Thoracic aorta (tissue), 2 donors: ENCODE data around the gene OPTN. TPM values are rescaled to one million over a fixed set of nuclear protein-coding genes. Genes with fewer than 3 reads are reported as not detected.
"Not testable (repeated sequence)": the region's sequence is repeated elsewhere in the genome, so short reads cannot be mapped to it uniquely, and the experiment has no call there.

Experiments used
- ATAC-seq: fragments of 150-250 bp; one replicate; pipeline ENCODE4 v1.8.0; 2017; ENCODE audit warnings: low read depth; ENCODE audit not compliant: insufficient number of reproducible peaks, low FRiP score
- DNase-seq: peaks from one replicate; pipeline ENCODE4 v3.0.0-alpha.2; 2020; ENCODE audit warnings: low spot score
- H3K27ac ChIP-seq, 2 donors: fragments of 200-600 bp; sonication (generic); 1 replicate in 1 of 2; 2 replicates in 1 of 2; pipeline ENCODE4 v1.5.1; 2016; ENCODE audit warnings: mild to moderate bottlenecking in 2 of 2, moderate library complexity in 2 of 2
- H3K27me3 ChIP-seq: fragments of 200-600 bp; sonication (generic); replicated peaks from 2 replicates; pipeline ENCODE4 v1.6.0; 2016; ENCODE audit warnings: mild to moderate bottlenecking; ENCODE audit not compliant: insufficient read depth
- H3K36me3 ChIP-seq: fragments of 200-600 bp; sonication (generic); one replicate; pipeline ENCODE4 v1.5.1; 2016
- H3K4me1 ChIP-seq, 2 donors: fragments of 200-600 bp; sonication (generic); 1 replicate in 1 of 2; 2 replicates in 1 of 2; pipeline versions ENCODE4 v1.5.1 to v1.6.0; 2016; ENCODE audit warnings: low read depth in 2 of 2, mild to moderate bottlenecking in 1 of 2; ENCODE audit not compliant: control insufficient read depth in 1 of 2
- H3K4me3 ChIP-seq: fragments of 200-600 bp; sonication (generic); 2 replicates; pipeline ENCODE4 v1.5.1; 2016; ENCODE audit warnings: mild to moderate bottlenecking
- H3K9me3 ChIP-seq: fragments of 200-600 bp; sonication (generic); 2 replicates; pipeline ENCODE4 v1.5.1; 2016
- total RNA-seq, 2 donors: library from RNA; depleted of rRNA; stranded (reverse); fragments of >200 nt; gene quantifications; one replicate each; pipeline versions ENCODE4 v1.1.0 to v1.2.3, GENCODE V29; 2016
- TF ChIP-seq, protein P1 (sequence below): fragments of 200-600 bp; sonication (generic); IDR thresholded peaks from one replicate; pipeline ENCODE4 v1.5.1; 2019; ENCODE audit warnings: antibody characterized with exemption

OPTN gene
- 10 to 100 TPM; 55.8 to 70.3 TPM for total RNA-seq

DNA sequence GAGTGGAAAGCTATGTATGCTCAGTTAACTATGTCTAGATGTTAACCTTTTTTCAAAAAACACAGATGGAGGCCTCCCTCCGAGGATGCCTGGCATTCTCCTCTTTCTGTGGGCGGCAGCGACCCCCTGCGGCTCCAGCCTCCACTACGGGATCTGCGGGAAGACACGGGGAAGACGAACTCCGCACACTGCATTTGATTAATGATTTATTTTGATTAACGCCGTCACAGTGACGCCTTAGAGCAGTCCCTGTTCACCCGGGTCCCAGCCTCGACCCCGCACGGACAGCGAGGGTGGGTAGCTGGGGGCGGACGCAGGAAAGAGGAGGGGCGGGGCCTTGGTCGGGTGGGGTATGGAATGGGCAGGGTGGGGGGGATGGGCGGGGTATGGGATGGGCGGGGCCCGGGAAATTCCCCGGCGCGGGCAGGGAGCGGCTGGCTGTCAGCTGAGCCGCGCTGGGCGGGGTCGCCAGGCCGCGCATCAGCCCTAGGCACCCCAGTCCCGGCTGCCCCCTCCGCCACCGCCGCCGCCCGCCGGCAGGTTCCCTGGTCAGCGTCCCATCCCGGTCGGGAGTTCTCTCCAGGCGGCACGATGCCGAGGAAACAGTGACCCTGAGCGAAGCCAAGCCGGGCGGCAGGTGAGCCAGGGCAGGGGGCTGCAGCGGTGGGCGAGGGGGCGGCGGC lies at the start of gene OPTN:
OPTN (plus strand) TSS at position 498 of the 683 bp plus-strand sequence. CDS start 8,960 bp downstream, outside the sequence.
- peak; percentile 59 for ATAC-seq
- TF ChIP-seq, protein P1, sequence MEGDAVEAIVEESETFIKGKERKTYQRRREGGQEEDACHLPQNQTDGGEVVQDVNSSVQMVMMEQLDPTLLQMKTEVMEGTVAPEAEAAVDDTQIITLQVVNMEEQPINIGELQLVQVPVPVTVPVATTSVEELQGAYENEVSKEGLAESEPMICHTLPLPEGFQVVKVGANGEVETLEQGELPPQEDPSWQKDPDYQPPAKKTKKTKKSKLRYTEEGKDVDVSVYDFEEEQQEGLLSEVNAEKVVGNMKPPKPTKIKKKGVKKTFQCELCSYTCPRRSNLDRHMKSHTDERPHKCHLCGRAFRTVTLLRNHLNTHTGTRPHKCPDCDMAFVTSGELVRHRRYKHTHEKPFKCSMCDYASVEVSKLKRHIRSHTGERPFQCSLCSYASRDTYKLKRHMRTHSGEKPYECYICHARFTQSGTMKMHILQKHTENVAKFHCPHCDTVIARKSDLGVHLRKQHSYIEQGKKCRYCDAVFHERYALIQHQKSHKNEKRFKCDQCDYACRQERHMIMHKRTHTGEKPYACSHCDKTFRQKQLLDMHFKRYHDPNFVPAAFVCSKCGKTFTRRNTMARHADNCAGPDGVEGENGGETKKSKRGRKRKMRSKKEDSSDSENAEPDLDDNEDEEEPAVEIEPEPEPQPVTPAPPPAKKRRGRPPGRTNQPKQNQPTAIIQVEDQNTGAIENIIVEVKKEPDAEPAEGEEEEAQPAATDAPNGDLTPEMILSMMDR: peak; percentile 62
- no peaks in the 10 kb centered on the region for H3K27me3 ChIP-seq
- H3K9me3 ChIP-seq: no peaks in the 10 kb centered on the region
- peak within 1 kb of the TSS; percentile 89 to 92 for H3K27ac ChIP-seq
- peak; percentile 27 for DNase-seq
- H3K36me3 ChIP-seq: no peaks in the 10 kb centered on the region
- H3K4me1 ChIP-seq: peaks cover 14 to 26% of the 10 kb centered on the region in 2 donors
- peak within 1 kb of the TSS; percentile 87 for H3K4me3 ChIP-seq

DNA sequence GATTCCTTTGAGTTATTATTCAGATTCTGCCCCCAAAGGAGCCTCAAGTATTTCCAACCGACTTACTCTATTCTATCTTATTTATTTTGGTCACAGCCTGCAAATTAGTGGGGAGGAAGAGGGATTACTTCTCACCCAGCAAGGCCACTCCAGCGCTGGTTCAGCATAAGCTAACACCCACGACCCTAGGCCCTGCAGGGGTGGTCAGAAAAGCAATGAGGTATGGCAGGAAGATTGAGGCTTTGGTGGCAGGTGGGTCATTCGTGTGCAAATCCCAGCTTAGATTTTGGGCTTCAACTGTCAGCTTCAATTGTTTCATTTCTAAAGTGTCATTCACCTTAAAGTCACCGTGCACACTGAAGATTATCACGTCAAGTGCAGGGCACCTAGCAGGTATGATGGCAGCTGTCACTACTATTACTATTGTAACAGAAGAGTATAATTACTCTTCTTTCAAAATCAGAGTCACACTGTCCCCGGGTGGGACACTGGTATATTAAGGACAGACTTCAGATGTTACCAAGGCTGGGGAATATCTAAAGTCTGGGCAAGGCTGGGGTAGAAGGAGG lies 48.8 kb upstream of the OPTN start:
- Histone ChIP-seq H3K9me3 (no peaks in the 10 kb centered on the region), H3K4me3 (no peak overlapping the region), H3K36me3 (no peaks in the 10 kb centered on the region), H3K27me3 (no peaks in the 10 kb centered on the region), H3K27ac (no peak overlapping the region), H3K4me1 (no peaks in the 10 kb centered on the region)
- ATAC-seq: no peak
- no peak for DNase-seq
- TF ChIP-seq, protein P1: no peak

DNA sequence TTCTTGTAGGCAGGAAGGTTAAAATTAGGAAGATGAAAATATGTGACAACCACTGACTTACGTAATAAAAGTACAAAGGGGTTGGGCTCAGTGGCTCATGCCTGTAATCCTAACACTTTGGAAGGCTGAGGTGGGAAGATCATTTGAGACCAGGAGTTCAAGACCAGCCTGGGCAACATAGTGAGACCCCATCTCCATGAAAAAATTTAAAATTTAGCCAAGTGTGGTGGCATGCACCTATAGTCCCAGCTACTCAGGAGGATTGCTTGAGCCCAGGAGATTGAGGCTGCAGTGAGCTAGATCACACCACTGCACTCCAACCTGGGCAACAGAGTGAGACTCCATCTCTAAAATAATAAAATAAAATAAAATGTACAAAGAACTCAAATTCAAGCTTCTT lies 46.8 kb upstream of the OPTN start:
- not testable (repeated sequence) for H3K27me3 ChIP-seq, H3K27ac ChIP-seq, H3K9me3 ChIP-seq, ATAC-seq, H3K4me3 ChIP-seq, H3K4me1 ChIP-seq, H3K36me3 ChIP-seq, DNase-seq

DNA sequence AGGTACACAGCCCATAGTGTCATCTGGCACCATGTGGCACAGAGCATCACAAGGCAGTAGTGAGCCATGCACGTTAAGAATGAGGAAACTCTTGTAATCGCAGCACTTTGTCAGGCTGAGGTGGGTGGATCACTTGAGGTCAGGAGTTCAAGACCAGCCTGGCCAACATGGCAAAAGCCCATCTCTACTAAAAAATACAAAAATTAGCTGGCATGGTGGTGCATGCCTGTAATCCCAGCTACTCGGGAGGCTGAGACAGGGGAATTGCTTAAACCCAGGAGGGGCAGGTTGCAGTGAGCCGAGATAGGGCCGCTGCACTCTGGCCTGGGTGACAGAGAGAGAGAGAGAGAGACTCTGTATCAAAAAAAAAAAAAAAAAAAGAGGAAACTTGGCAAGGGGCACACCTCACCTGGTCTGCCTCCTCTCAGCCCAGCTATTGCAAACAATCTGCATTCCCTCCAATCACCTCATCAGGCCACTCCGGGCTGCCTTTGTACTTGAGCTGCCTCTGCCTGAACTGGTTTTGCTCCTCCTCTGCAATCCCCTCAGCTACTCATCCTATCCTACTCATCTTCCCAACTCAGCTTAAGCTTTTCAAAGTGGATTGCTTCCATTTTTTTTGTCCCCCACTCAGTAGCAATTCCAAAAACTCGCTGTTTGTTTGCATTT lies 46.0 kb upstream of the OPTN start:
- H3K27ac ChIP-seq: no peak overlapping the region
- no peaks in the 10 kb centered on the region for H3K9me3 ChIP-seq
- no peaks in the 10 kb centered on the region for H3K27me3 ChIP-seq
- no peaks in the 10 kb centered on the region for H3K4me1 ChIP-seq
- no peaks in the 10 kb centered on the region for H3K36me3 ChIP-seq
- DNase-seq (no peak), ATAC-seq (no peak)
- no peak overlapping the region for H3K4me3 ChIP-seq
- TF ChIP-seq, protein P1: no peak

DNA sequence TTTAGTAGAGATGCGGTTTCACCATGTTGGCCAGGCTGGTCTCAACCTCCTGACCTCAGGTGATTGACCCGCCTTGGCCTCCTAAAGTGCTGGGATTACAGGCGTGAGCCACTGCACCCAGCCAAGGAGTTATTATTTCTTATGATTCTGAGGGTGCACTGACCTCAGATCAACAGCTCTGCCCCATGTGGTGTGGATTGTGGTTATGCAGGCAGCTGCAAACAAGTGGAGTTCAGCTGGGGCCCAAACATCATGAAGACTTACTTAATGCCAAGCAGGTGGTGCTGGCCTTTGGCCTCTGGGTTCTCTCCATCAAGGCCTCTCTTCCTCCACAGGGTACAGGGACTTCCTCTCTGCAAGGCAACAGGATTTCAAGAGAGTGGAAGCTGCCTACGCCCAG lies 45.1 kb upstream of the OPTN start:
- H3K36me3 ChIP-seq: no peaks in the 10 kb centered on the region
- no peak for ATAC-seq

More for the DNA sequence above, 45.1 kb upstream of the OPTN start:
- DNase-seq: no peak
- H3K27ac ChIP-seq: no peak overlapping the region
- no peaks in the 10 kb centered on the region for H3K27me3 ChIP-seq
- H3K4me1 ChIP-seq: no peaks in the 10 kb centered on the region
- TF ChIP-seq, protein P1: no peak
- no peak overlapping the region for H3K4me3 ChIP-seq
- H3K9me3 ChIP-seq: no peaks in the 10 kb centered on the region
